Fibroblast of skin of left biceps (primary cell): ENCODE measurements around the gene RREB1.
"Not testable (repeated sequence)": the region's sequence is repeated elsewhere in the genome, so short reads cannot be mapped to it uniquely, and the experiment has no call there.

Experiments used
- DNase-seq, 2 experiments: peaks; one replicate each; pipeline ENCODE4 v3.0.0-alpha.2; 2013; ENCODE audit warnings: low read depth in 2 of 2

RREB1 gene

GRCh38 chr6:7144872-7145584 lies 37.3 kb downstream of the RREB1 start:
- no peak for DNase-seq

GRCh38 chr6:7145585-7145884 lies 37.8 kb downstream of the RREB1 start:
- no peak for DNase-seq

GRCh38 chr6:7145885-7146828 lies 38.4 kb downstream of the RREB1 start:
- peak; percentile 65 to 72 for DNase-seq

DNA sequence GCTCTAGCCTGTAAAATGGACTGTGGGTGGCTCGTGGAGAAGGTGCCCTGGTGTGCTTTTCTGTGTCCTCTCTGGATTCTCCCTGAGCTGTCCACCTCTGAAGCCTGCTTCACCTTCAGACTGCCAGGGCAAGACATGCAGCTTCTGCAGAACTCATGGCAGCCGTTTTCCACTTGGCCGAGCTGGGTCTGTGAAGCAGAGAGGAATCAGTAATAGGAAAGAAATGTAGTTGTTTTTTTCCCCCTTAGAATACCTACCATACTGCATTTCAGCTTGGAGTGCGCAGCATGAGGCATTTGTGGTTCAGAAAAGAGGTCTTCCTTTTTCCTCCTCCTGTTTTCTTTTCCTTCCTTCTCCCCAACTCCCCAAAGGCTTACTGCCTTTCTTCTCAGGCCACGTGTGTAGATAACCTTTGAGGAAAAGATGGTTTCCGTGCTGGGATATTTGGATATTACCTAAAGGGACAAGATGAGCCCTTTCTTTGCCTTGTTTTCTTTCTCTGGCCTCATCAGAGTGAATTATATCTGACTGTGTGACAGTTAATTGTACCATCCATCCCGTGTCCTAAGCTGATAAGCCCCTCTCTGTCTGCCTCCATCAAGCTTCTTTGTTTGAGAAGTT lies 39.4 kb downstream of the RREB1 start:
- no peak for DNase-seq

DNA sequence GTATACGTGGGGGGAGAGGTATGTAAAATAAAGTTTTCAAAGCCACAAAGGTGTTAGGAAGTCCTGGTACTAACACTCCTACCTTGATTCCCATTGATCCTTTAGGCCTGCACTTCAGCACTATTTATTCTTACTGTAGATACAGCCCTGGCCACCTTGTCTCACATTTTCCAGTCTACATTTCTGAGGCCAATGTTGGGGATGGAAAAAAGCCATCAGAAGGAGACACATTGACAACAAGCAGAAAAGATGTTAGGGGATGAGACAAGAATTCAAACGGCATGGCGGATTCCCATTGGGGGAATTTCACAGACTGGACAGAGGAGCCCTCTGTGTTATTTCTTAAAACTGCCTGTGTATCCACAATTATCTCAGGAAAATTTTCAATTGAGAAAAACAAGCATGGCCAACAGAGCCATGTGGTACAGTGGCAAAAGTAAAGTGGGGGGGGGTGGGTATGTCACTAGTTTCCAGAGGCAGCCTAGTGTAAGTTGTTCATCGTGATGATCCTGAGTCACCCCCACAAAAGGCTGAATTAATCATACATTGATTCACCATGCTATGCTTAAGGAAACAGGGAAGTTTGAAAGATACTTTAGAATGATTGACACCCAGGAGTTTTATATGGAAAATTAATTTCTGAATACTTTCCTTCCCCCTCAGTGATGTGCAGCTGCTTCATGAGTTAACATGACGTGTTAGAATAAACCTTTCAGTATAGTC lies 40.5 kb downstream of the RREB1 start:
- no peak for DNase-seq

GRCh38 chr6:7150381-7151064 lies 42.8 kb downstream of the RREB1 start:
- DNase-seq: no peak

- no peak for DNase-seq
Observed at GRCh38 chr6:7151381-7151780, 43.6 kb downstream of the RREB1 start.

DNA sequence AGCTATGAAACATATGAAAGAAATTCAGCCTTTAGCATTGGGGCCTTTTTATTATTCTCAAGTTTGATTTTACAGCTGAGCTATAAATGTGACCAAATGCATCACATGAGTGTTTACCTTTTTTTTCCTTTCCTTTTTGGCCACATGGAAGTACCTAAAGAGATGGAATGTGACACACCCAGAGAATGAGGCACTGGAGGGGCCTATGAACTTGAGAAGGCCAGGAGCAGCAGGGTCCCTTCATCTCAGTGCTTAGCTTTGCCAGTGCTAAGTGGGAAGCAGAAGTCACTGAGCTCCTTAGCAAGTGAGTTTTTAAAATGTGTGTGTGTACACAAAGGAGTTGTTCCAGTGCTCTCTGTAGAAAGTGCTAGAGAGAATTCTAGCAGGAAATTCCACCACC lies 44.7 kb downstream of the RREB1 start:
- DNase-seq: no peak

DNA sequence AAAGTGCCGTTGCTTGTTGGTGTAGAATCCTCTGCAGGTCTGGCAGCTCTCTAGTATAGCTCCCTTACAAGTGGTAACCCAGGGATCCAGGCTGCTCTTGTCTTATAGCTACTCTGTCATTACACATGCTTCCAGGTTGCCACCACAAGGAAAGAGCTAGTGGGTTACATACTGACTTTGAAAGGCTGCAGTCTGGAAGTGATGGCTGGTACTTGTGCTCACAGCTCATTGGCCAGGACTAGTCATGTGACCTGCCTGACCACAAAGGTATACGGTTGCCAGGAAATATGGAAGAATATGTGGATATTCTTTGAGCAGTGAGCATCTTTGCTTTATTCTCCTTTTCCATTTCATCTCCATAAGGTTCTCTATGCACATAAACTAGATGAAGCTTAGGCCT lies 46.0 kb downstream of the RREB1 start:
- DNase-seq: no peak

DNA sequence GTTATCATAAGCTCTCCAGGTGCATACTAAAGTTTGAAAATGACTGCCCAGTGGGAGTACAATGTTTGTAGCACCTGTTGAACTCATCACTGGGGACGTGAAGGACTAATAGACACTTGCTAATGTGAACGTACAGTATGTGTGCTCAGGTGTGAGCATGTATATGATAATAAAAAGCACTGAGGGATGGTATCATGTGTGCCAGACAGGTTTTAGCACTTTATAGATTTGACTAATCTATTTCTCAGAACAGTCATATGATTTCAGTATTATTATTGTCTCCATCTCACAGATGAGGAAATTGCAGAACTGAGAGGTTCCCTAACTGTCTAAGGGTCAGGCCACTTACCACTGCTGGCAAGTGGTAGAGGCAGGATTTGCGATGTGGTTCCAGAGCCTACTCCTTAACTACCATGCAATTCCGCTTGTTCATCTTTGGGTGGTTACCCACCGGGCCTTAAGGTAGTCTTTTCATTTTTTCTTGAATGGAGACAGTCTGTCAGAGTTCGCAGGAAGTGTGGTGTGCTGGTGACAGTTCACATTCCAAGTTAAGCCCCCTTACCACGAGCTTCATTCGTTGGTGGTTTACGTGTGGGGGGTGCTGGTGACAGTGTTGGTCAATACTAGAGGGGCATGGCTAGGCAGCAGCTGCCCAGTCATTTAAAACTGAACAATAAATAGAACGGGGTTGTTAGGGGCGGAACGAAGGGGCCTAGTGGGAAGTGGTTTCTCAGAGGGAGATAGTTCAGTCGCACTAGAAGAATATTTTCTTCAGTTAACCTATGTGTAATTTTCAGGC lies 46.8 kb downstream of the RREB1 start:
- DNase-seq: no peak

DNA sequence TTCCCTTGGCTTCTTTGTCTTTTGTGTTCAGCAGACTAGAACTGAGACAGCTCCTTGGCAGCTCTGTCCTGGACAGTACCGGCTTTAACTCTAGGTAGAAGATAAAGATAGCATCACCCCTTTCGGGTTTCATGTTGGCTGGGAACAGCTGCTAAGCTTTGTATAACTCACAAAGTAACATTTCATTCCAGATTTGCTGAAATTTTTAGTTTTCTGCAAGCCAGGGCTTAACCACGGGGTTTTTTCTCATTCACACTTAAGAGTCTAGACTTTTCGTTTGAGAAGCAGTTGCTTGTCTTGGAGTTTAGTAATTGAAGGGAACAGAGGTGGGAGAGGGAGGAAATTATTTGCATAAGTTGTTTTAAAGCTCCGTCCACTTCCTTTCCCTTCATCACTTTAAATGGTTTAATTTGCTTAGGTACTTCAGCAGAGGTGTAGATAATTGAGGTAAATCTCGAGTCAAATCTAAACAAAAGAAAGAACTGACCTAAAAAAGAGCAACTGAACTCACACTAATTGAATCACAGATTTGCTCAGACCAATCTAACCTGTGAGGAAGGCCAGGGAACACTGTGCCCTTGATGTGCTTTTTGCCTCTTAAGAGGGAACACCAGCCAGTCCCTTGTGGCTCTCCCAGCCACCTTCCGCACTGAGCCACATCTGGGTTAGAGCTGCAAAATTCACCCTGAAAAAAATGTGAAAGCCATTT lies 48.3 kb downstream of the RREB1 start:
- no peak for DNase-seq

GRCh38 chr6:7156643-7157278 lies 49.0 kb downstream of the RREB1 start:
- DNase-seq: peak; percentile 84 to 85

DNA sequence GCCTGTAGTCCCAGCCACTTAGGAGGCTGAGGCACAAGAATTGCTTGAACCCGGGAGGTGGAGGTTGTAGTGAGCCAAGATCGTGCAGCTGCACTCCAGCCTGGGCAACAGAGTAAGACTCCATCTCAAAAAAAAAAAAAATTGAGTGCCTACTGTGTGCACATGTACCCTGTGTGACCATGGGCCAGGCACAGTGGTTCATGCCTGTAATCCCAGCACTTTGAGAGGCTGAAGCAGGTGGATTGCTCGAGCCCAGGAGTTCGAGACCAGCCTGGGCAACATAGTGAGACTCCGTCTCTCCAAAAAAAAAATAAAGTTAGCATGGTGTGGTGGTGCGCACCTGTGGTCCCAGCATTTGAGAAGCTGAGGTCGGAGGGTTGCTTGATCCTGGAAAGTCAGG lies 49.5 kb downstream of the RREB1 start:
- DNase-seq: not testable (repeated sequence)

DNA sequence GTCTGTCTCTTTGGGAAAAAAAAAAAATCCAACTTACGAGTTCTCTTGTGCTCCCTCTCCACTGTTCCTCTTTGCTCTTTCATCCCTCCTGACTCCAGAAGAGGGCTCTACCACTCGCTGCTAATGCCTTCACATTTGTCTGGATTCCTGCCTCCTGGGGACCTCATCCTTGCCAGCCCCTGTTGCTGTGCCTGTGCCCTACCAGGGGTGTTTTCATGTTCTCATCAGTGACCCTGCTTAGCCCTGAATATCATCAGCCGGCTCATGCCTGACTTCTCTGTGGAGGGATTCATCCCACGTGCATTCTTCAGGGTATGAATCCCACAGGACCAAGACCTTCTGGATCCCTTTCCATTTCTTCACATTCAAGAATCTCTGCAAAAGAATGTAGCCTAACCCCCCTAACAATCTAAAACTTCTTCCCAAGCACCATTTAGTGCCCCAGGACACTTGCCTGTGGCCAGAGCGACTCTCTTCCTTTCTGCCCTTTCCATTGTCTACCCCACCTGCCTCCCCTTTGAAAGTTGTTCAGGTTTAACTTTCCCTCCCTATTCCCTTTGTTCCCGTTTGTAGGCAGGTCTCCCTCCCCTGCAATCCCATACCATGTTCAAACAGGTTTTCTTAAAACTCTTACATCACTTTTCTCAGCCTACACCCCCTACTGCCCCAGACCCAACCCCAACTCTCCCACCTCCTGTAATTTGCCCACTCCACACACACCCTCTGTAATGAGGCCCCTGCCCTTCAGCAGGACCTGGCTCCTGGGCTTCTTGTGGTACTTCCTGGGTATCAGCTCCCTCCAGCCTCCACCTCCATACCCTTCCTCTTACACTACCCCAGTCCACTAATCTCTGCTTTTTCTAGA lies 50.2 kb downstream of the RREB1 start:
- no peak for DNase-seq

DNA sequence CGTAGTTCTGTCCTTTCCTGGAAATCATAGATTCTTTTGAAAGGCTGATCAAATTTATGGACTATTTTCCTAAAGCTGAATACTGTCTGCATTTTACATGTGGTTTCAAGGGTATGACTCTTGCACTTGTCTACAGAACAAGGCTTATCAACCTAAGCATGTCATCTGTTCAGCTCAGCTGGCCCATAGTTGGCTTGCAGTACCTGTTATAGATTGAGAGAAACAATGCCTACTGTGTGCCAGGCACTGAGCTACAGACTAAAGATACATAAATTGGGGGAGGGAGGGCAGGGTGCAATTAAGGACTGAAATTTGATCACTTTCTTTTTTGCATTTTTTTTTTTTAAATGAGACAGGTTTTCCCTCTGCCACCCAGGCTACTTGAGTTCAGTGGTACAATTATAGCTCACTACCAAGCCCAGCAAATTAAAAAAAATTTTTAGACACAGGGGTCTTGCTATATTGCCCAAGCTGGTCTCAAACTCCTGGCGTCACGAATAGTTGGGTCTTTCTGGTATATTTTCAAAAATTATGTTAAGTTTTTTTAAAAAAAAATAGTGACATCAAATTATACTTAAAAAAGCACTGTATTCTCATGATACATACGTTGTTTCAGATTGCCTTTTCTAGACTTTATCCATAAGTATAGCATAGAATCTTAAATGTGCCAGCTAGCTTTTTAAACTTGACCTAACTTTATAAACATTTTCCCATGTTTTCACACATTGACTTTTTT lies 52.2 kb downstream of the RREB1 start:
- DNase-seq: no peak

DNA sequence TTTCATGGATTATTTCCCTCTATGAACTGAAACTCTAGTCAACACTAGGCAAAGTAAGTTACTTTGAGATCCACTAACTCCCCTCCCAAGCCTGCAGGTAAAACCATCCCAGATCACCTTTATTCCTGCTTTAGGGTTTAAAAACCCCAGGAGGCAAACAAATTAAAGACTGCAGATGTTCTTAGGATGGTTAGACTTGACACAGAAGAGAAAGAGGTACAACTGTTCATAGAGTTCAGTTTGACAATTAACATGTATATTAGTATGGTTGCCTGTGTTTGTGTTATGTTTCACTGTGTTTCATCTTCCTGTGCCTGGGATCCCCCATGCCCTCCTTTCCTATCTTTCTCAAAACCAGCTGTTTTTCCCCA lies 53.5 kb downstream of the RREB1 start:
- no peak for DNase-seq

DNA sequence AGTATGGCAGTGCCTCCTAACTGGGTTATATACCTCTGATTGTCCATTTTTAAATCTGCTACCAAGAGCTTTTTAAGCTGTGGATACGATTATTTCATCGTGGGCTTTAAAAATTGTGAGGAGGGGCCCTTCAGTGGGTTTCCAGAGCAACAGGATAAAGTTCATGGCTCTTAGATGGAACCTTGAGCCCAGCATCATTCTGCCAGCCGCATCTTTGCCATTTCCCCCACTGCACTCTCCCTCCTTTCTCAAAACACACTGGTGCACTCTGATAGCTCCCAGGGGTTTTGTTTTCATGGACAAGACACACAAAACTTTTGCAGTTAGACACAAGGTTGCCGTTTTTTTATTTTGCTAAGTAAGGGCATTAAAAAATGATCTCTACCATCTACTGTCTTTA lies 54.1 kb downstream of the RREB1 start:
- no peak for DNase-seq

DNA sequence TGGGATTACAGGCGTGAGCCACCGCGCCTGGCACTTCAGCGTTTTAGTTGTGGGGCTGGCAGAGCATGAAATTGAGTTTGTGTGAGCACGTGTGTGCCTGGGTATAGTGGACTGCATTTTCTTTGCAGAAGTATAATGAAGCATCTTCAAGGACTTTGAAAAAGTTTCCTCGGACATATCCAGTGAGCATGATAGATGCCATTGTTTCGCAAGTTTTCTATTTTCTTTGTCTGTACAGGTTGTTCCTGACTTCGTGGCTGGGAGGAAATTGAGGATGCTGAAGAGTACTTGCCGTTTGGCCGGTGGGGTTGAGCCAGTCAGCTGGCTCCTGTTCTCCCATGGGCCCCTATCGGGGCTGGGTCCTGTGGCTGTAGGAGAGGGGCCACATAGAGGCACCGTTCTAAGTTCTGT lies 55.9 kb downstream of the RREB1 start:
- DNase-seq: no peak
